ENCODE results near the gene SAGE1. TPM values are rescaled to one million over a fixed set of nuclear protein-coding genes. Genes with fewer than 3 reads are reported as not detected.
A peak's percentile ranks its signal among the peaks of the same experiment; 100 is the strongest.

SAGE1 gene
- total RNA-seq, 1 donor from 2014 or later, result not detected

DNA sequence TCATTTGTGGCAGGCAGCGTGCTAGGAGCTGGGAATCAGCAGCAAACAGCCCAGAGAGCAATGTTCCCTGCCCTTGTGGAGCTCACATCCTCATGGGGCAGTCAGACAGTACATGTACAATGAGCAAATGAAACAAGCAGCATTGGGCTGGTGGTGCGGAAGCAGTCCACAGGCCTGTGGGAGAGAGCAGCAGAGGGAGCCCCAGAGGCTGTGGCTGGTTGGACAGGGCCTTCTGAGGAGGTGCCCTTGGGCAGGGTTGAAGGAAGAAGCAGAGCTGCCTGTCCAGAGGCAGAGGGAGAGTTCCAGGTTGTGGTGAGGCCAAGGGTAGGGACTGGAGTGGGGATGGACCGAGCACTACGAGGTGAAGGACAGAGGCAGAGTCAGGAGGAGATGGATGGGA is 57.8 kb downstream of the SAGE1 start:
- TF ChIP-seq, protein P1, sequence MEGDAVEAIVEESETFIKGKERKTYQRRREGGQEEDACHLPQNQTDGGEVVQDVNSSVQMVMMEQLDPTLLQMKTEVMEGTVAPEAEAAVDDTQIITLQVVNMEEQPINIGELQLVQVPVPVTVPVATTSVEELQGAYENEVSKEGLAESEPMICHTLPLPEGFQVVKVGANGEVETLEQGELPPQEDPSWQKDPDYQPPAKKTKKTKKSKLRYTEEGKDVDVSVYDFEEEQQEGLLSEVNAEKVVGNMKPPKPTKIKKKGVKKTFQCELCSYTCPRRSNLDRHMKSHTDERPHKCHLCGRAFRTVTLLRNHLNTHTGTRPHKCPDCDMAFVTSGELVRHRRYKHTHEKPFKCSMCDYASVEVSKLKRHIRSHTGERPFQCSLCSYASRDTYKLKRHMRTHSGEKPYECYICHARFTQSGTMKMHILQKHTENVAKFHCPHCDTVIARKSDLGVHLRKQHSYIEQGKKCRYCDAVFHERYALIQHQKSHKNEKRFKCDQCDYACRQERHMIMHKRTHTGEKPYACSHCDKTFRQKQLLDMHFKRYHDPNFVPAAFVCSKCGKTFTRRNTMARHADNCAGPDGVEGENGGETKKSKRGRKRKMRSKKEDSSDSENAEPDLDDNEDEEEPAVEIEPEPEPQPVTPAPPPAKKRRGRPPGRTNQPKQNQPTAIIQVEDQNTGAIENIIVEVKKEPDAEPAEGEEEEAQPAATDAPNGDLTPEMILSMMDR (IDR thresholded peaks at IDR 0.05), result no peak
- TF ChIP-seq EZH2phosphoT487 (IDR thresholded peaks at IDR 0.05), result no peak
- TF ChIP-seq EZH2 (IDR thresholded peaks at IDR 0.05), result no peak
- Mint-ChIP-seq H3K4me1 (no peaks in the 10 kb centered on the region), H3K4me3 (no peak overlapping the region), H3K27me3 (ENCODE audit: insufficient read depth, low read depth) (peaks cover 2% of the 10 kb centered on the region), H3K9me3 (no peaks in the 10 kb centered on the region), H3K36me3 (no peaks in the 10 kb centered on the region), H3K27ac (no peak overlapping the region)
- Histone ChIP-seq H3K4me1 (no peaks in the 10 kb centered on the region), H3K79me2 (ENCODE audit: low read depth) (no peaks in the 10 kb centered on the region), H2AFZ (replicated peaks) (no peak overlapping the region), H3K27ac (no peak overlapping the region), H3K9ac (no peak overlapping the region), H3K36me3 (no peaks in the 10 kb centered on the region), H3K4me3 (no peak overlapping the region), H4K20me1 (ENCODE audit: low read depth) (no peaks in the 10 kb centered on the region), H3K27me3 (no peaks in the 10 kb centered on the region), H3K9me3 (ENCODE audit: low read depth) (no peaks in the 10 kb centered on the region), H3K4me2 (no peak overlapping the region), H3F3A (ENCODE audit: low read depth) (no peaks in the 10 kb centered on the region)
- DNase-seq (ENCODE audit: low spot score), result peak; percentile 8

Other genes starting within 250 kb of the SAGE1 start
- not detected in 2 replicates for gene CT45A1, start 180.1 kb upstream of the SAGE1 start, total RNA-seq (ENCODE audit: low replicate concordance)
- gene CT45A3, start 125.5 kb upstream of the SAGE1 start, total RNA-seq (ENCODE audit: low replicate concordance), result not detected in 2 replicates
- not detected in 2 replicates for gene CT45A5, start 108.2 kb upstream of the SAGE1 start, total RNA-seq (ENCODE audit: low replicate concordance)
- gene CT45A6, start 90.9 kb upstream of the SAGE1 start, total RNA-seq (ENCODE audit: low replicate concordance), result not detected in 2 replicates
- not detected in 2 replicates for gene CT45A2, start 73.7 kb upstream of the SAGE1 start, total RNA-seq (ENCODE audit: low replicate concordance)
- not detected in 2 replicates for gene CT45A7, start 56.4 kb upstream of the SAGE1 start, total RNA-seq (ENCODE audit: low replicate concordance)
- gene CT45A8, start 39.2 kb upstream of the SAGE1 start, total RNA-seq (ENCODE audit: low replicate concordance), result not detected in 2 replicates
- not detected in 2 replicates for gene CT45A9, start 21.9 kb upstream of the SAGE1 start, total RNA-seq (ENCODE audit: low replicate concordance)
- gene CT45A10, start 272 bp upstream of the SAGE1 start, total RNA-seq (ENCODE audit: low replicate concordance), result not detected in 2 replicates
- 22.1 and 26.0 TPM in 2 replicates for gene MMGT1, start 80.3 kb downstream of the SAGE1 start, total RNA-seq (ENCODE audit: low replicate concordance)
- gene SLC9A6, start 91.7 kb downstream of the SAGE1 start, total RNA-seq (ENCODE audit: low replicate concordance), result 23.5 and 24.2 TPM in 2 replicates

Data from neural progenitor cell (in vitro differentiated cells).